ENCODE measurements around the gene TNNI3K.
"Not testable (repeated sequence)": the region's sequence is repeated elsewhere in the genome, so short reads cannot be mapped to it uniquely, and the experiment has no call there.

Gene TNNI3K

GRCh38 chr1:74235153-74235552, at the start of gene TNNI3K:
TSS of gene TNNI3K (plus strand) at chr1:74235387. CDS start at chr1:74235452, 65 bp downstream.
- DNase-seq: no peak

- no peak for DNase-seq
These were observed 41.3 kb upstream of the TNNI3K start for GRCh38 chr1:74193908-74194307.

GRCh38 chr1:74195339-74195738, 39.8 kb upstream of the TNNI3K start:
- no peak for DNase-seq

GRCh38 chr1:74197255-74197654, 37.9 kb upstream of the TNNI3K start:
- DNase-seq: no peak

- DNase-seq: peak; percentile 98
These were observed 37.3 kb upstream of the TNNI3K start, which contains the start of the genes FPGT and LRRIQ3 for GRCh38 chr1:74197657-74198552. TSS of gene FPGT (plus strand) at chr1:74198242. CDS start at chr1:74198279, 37 bp downstream. TSS of gene LRRIQ3 (minus strand) at chr1:74198176. CDS start at chr1:74183684, 14,492 bp downstream.

GRCh38 chr1:74199504-74199903, 35.7 kb upstream of the TNNI3K start:
- no peak for DNase-seq

GRCh38 chr1:74205266-74205665, 29.9 kb upstream of the TNNI3K start:
- no peak for DNase-seq

GRCh38 chr1:74215229-74215628, 20.0 kb upstream of the TNNI3K start:
- no peak for DNase-seq

GRCh38 chr1:74222701-74223100, 12.5 kb upstream of the TNNI3K start:
- no peak for DNase-seq

- DNase-seq: no peak
These were observed 11.7 kb upstream of the TNNI3K start for GRCh38 chr1:74223453-74223852.

GRCh38 chr1:74236440-74236839, 1.3 kb downstream of the TNNI3K start:
- DNase-seq: no peak

- DNase-seq: no peak
These were observed 1.8 kb downstream of the TNNI3K start for GRCh38 chr1:74237035-74237434.

GRCh38 chr1:74237787-74238186, 2.6 kb downstream of the TNNI3K start:
- no peak for DNase-seq

GRCh38 chr1:74245168-74245772, 10.1 kb downstream of the TNNI3K start:
- DNase-seq: no peak

- DNase-seq: no peak
These were observed 11.1 kb downstream of the TNNI3K start for GRCh38 chr1:74246315-74246714.

GRCh38 chr1:74247881-74248528, 12.8 kb downstream of the TNNI3K start:
- no peak for DNase-seq

GRCh38 chr1:74253243-74253824, 18.1 kb downstream of the TNNI3K start:
- DNase-seq: not testable (repeated sequence)

GRCh38 chr1:74266001-74266400, 30.8 kb downstream of the TNNI3K start:
- no peak for DNase-seq

- DNase-seq: no peak
These were observed 36.3 kb downstream of the TNNI3K start for GRCh38 chr1:74271503-74271902.

GRCh38 chr1:74280642-74281396, 45.6 kb downstream of the TNNI3K start:
- DNase-seq: no peak

GRCh38 chr1:74286414-74286813, 51.2 kb downstream of the TNNI3K start:
- DNase-seq: no peak

- DNase-seq: no peak
These were observed 79.3 kb downstream of the TNNI3K start for GRCh38 chr1:74314438-74314837.
